Esophagus muscularis mucosa (tissue), 4 donors: ENCODE measurements around the gene SLC35F6. TPM values are rescaled to one million over a fixed set of nuclear protein-coding genes. Genes with fewer than 3 reads are reported as not detected.

Experiments used
- DNase-seq: peaks from one replicate; pipeline ENCODE4 v3.0.0-alpha.2; 2017; ENCODE audit errors: extremely low spot score
- H3K27ac ChIP-seq, 4 donors: fragments of 200-600 bp; sonication (generic); replicated peaks in 1 of 4; 1 replicate in 3 of 4; 2 replicates in 1 of 4; pipeline ENCODE4 v1.5.1; 2016 to 2019; ENCODE audit warnings: mild to moderate bottlenecking in 1 of 4
- H3K27me3 ChIP-seq, 4 donors: fragments of 200-600 bp; sonication (generic); one replicate each; pipeline versions ENCODE4 v1.5.1 to v1.6.0; 2016 to 2019
- H3K36me3 ChIP-seq, 4 donors: fragments of 200-600 bp; sonication (generic); one replicate each; pipeline ENCODE4 v1.5.1; 2016 to 2019
- H3K4me1 ChIP-seq, 4 donors: fragments of 200-600 bp; sonication (generic); one replicate each; pipeline ENCODE4 v1.5.1; 2016 to 2019
- H3K4me3 ChIP-seq, 4 donors: fragments of 200-600 bp; sonication (generic); 1 replicate in 2 of 4; 2 replicates in 2 of 4; pipeline ENCODE4 v1.5.1; 2016 to 2019; ENCODE audit warnings: mild to moderate bottlenecking in 4 of 4, moderate library complexity in 1 of 4
- H3K9me3 ChIP-seq, 4 donors: fragments of 200-600 bp; sonication (generic); 1 replicate in 3 of 4; 2 replicates in 1 of 4; pipeline ENCODE4 v1.5.1; 2016 to 2019
- CTCF ChIP-seq, 3 experiments: fragments of 200-600 bp in 2 of 3; fragments of 450-650 bp in 1 of 3; sonication (generic) in 2 of 3; IDR thresholded peaks; one replicate each; pipeline ENCODE4 v1.5.1; 2017 to 2019; ENCODE audit warnings: antibody characterized with exemption in 3 of 3, mild to moderate bottlenecking in 2 of 3, moderate library complexity in 1 of 3
- EP300 ChIP-seq: sonication (generic); formaldehyde crosslinking; IDR thresholded peaks from one replicate; pipeline ENCODE4 v1.6.1; 2017; ENCODE audit warnings: antibody characterized with exemption
- POLR2A ChIP-seq: fragments of 450-650 bp; IDR thresholded peaks from one replicate; pipeline ENCODE4 v1.6.1; 2017; ENCODE audit warnings: antibody characterized with exemption, moderate library complexity, mild to moderate bottlenecking, low read depth
- POLR2AphosphoS5 ChIP-seq, 2 donors: sonication (generic); formaldehyde crosslinking; IDR thresholded peaks; one replicate each; pipeline ENCODE4 v1.6.1; 2017; ENCODE audit warnings: antibody characterized with exemption in 2 of 2
- WGBS: methylation state at CpG from one replicate; pipeline ENCODE4 v1.1.5; 2018; 5-methylcytosine and 5-hydroxymethylcytosine counted together
- intact Hi-C: fragments of 100-400 bp; cut with DNase I; formaldehyde crosslinking; loops from one replicate; pipeline ENCODE4 v1.15.1; 2023
- total RNA-seq, 4 donors: library from RNA; depleted of rRNA; stranded (reverse); fragments of >200 nt; gene quantifications; one replicate each; pipeline versions ENCODE4 v1.1.0 to v1.2.1, GENCODE V29; 2016

SLC35F6 gene
- total RNA-seq, 4 donors from 2014 or later = 31.6 to 50.7 (median 41.3) TPM

- H3K4me3 ChIP-seq = no peak overlapping the region
- H3K27me3 ChIP-seq = no peaks in the 10 kb centered on the region
- intact Hi-C loops = no loop called here
- no peaks in the 10 kb centered on the region for H3K9me3 ChIP-seq
- WGBS = 50% methylated on average over 5 of the region's 5 CpGs
- TF ChIP-seq POLR2A (no peak), EP300 (no peak), CTCF (IDR thresholded peaks at IDR 0.05) (no peak), POLR2AphosphoS5 (IDR thresholded peaks at IDR 0.05) (no peak)
- DNase-seq = no peak
- H3K36me3 ChIP-seq = peaks cover 0 to 5% (median 0%) of the 10 kb centered on the region in 4 donors
- peaks cover 76 to 85% (median 84%) of the 10 kb centered on the region in 4 donors for H3K4me1 ChIP-seq
- H3K27ac ChIP-seq = peak overlapping the region; percentile 33 to 86 (median 83)
These were observed 3.0 kb downstream of the SLC35F6 start for GRCh38 chr2:26767129-26767528.

- H3K27me3 ChIP-seq = no peaks in the 10 kb centered on the region
- H3K4me1 ChIP-seq = peaks cover 85 to 93% (median 93%) of the 10 kb centered on the region in 4 donors
- H3K4me3 ChIP-seq = no peak overlapping the region
- WGBS = 92% methylated on average over 5 of the region's 5 CpGs
- peak overlapping the region; percentile 80 to 86 (median 83) for H3K27ac ChIP-seq
- no peaks in the 10 kb centered on the region for H3K9me3 ChIP-seq
- TF ChIP-seq EP300 = no peak
- TF ChIP-seq CTCF (IDR thresholded peaks at IDR 0.05) = no peak
- no peak for TF ChIP-seq POLR2AphosphoS5 (IDR thresholded peaks at IDR 0.05)
- no peak for TF ChIP-seq POLR2A
- intact Hi-C loops = no loop called here
- DNase-seq = no peak
- H3K36me3 ChIP-seq = peaks cover 0 to 5% (median 0%) of the 10 kb centered on the region in 4 donors
These were observed 3.9 kb downstream of the SLC35F6 start for GRCh38 chr2:26767894-26768487.

- H3K36me3 ChIP-seq = peaks cover 0 to 5% (median 2%) of the 10 kb centered on the region in 4 donors
- no peak for DNase-seq
- H3K27ac ChIP-seq = peak overlapping the region; percentile 80 to 86 (median 83)
- WGBS = 97% methylated on average over 3 of the region's 3 CpGs
- intact Hi-C loops = no loop called here
- H3K4me3 ChIP-seq = no peak overlapping the region
- peaks cover 86 to 94% (median 93%) of the 10 kb centered on the region in 4 donors for H3K4me1 ChIP-seq
- H3K9me3 ChIP-seq = no peaks in the 10 kb centered on the region
- TF ChIP-seq POLR2AphosphoS5 (IDR thresholded peaks at IDR 0.05) = no peak
- no peak for TF ChIP-seq POLR2A
- TF ChIP-seq CTCF (IDR thresholded peaks at IDR 0.05) = no peak
- TF ChIP-seq EP300 = no peak
- no peaks in the 10 kb centered on the region for H3K27me3 ChIP-seq
These were observed 4.6 kb downstream of the SLC35F6 start for GRCh38 chr2:26768759-26769088.

GRCh38 chr2:26769089-26769761 lies 5.1 kb downstream of the SLC35F6 start:
- Histone ChIP-seq H3K4me1 (peaks cover 87 to 97% (median 96%) of the 10 kb centered on the region in 4 donors), H3K36me3 (peaks cover 0 to 8% (median 7%) of the 10 kb centered on the region in 4 donors), H3K4me3 (peak overlapping the region in 1 of 4 donors; percentile 6), H3K9me3 (no peaks in the 10 kb centered on the region), H3K27ac (peak overlapping the region; percentile 80 to 86 (median 83)), H3K27me3 (no peaks in the 10 kb centered on the region)
- peak; percentile 96 for DNase-seq
- intact Hi-C loops = no loop called here
- WGBS = 61% methylated on average over 11 of the region's 14 CpGs
- TF ChIP-seq POLR2AphosphoS5 (IDR thresholded peaks at IDR 0.05) (peak; percentile 68 to 70), EP300 (no peak)

GRCh38 chr2:26770986-26771586 lies 7.0 kb downstream of the SLC35F6 start:
- no peak for DNase-seq
- Histone ChIP-seq H3K27ac (peak overlapping the region; percentile 80 to 86 (median 83)), H3K27me3 (no peaks in the 10 kb centered on the region), H3K36me3 (peaks cover 15 to 26% (median 25%) of the 10 kb centered on the region in 4 donors), H3K4me3 (no peak overlapping the region), H3K9me3 (no peaks in the 10 kb centered on the region), H3K4me1 (peaks cover 73 to 84% (median 81%) of the 10 kb centered on the region in 4 donors)
- 66% methylated on average over 5 of the region's 6 CpGs for WGBS
- intact Hi-C loops = no loop called here
- TF ChIP-seq POLR2AphosphoS5 (IDR thresholded peaks at IDR 0.05) = peak; percentile 20 to 54
- TF ChIP-seq CTCF (IDR thresholded peaks at IDR 0.05) = peak in 2 of 3 experiments; percentile 10 to 22
- no peak for TF ChIP-seq EP300
- TF ChIP-seq POLR2A = no peak
